CD4-positive, alpha-beta T cell (primary cell): ENCODE data around the gene REV3L. TPM values are rescaled to one million over a fixed set of nuclear protein-coding genes. Genes with fewer than 3 reads are reported as not detected.
"Not testable (repeated sequence)": the region's sequence is repeated elsewhere in the genome, so short reads cannot be mapped to it uniquely, and the experiment has no call there.

Experiments used
- ATAC-seq: fragments of 200-7000 bp; cut with Tn5 transposase; one replicate; pipeline ENCODE4 v1.10.0; 2022; ENCODE audit warnings: mild to moderate bottlenecking; ENCODE audit not compliant: poor library complexity
- CTCF ChIA-PET: fragments of 350-600 bp; sonication (Branson Sonifier 250); formaldehyde crosslinking; loops from one replicate; lab custom pipeline; 2021; ENCODE audit warnings: antibody characterized with exemption, inconsistent platforms; lab: Charles Lee
- POLR2A ChIA-PET: fragments of 350-600 bp; sonication (Branson Sonifier 250); formaldehyde crosslinking; loops from one replicate; lab custom pipeline; 2021; ENCODE audit warnings: antibody characterized with exemption, inconsistent platforms; lab: Charles Lee
- DNase-seq, 14 experiments: peaks; one replicate each; pipeline ENCODE4 v3.0.0-alpha.2; 2013 to 2020; ENCODE audit warnings: mixed read lengths in 2 of 14
- H3K27ac ChIP-seq, 2 donors: one replicate each; pipeline versions ENCODE4 v1.5.1 to v1.7.0; 2013; ENCODE audit warnings: low read length in 2 of 2, low read depth in 1 of 2, mild to moderate bottlenecking in 1 of 2
- H3K27me3 ChIP-seq, 2 experiments: 1 replicate in 1 of 2; 2 replicates in 1 of 2; pipeline versions ENCODE4 v1.6.1 to v1.7.0; 2013; ENCODE audit warnings: low read length in 2 of 2, control low read depth in 1 of 2, mild to moderate bottlenecking in 1 of 2, moderate library complexity in 1 of 2; ENCODE audit not compliant: insufficient read depth in 2 of 2, control insufficient read depth in 1 of 2
- H3K36me3 ChIP-seq: one replicate; pipeline ENCODE4 v1.6.1; 2013; ENCODE audit warnings: low read length, control low read depth; ENCODE audit not compliant: insufficient read depth
- H3K4me1 ChIP-seq: one replicate; pipeline ENCODE4 v1.6.1; 2013; ENCODE audit warnings: low read length, control low read depth; ENCODE audit not compliant: insufficient read depth
- H3K4me3 ChIP-seq: one replicate; pipeline ENCODE4 v1.5.1; 2013; ENCODE audit warnings: mild to moderate bottlenecking, low read length, moderate library complexity
- H3K9me3 ChIP-seq, 2 experiments: 1 replicate in 1 of 2; 2 replicates in 1 of 2; pipeline versions ENCODE4 v1.6.1 to v1.7.0; 2013; ENCODE audit warnings: low read length in 2 of 2, mild to moderate bottlenecking in 2 of 2, control low read depth in 1 of 2, moderate library complexity in 1 of 2; ENCODE audit not compliant: control insufficient read depth in 1 of 2, insufficient read depth in 1 of 2
- H3K27ac Mint-ChIP-seq: one replicate; pipeline ENCODE4 v1.8.0; 2020; ENCODE audit warnings: mixed read lengths
- H3K27me3 Mint-ChIP-seq: one replicate; pipeline ENCODE4 v1.8.0; 2021; ENCODE audit warnings: mixed read lengths
- H3K36me3 Mint-ChIP-seq: one replicate; pipeline ENCODE4 v1.8.0; 2021; ENCODE audit warnings: low read depth, mixed read lengths
- H3K4me1 Mint-ChIP-seq: one replicate; pipeline ENCODE4 v1.8.0; 2021; ENCODE audit warnings: low read depth, mixed read lengths
- H3K4me3 Mint-ChIP-seq: one replicate; pipeline ENCODE4 v1.8.0; 2020; ENCODE audit warnings: mild to moderate bottlenecking, mixed read lengths
- H3K9me3 Mint-ChIP-seq: one replicate; pipeline ENCODE4 v1.8.0; 2020; ENCODE audit warnings: mixed read lengths
- intact Hi-C, 2 experiments: fragments of 100-400 bp; cut with DNase I in 1 of 2; cut with micrococcal nuclease in 1 of 2; formaldehyde crosslinking; loops; one replicate each; pipeline versions ENCODE4 v1.15.1 to v1.9.0; 2023 to 2025; cut with DNase I, micrococcal nuclease
- total RNA-seq, 174 experiments: library from RNA in 2 of 174; stranded (reverse) in 2 of 174; gene quantifications; one replicate each; pipeline ENCODE4 v1.2.3 and lab custom pipeline; 2021 to 2026
- TF ChIP-seq, protein P1 (sequence below): fragments of 200-600 bp; IDR thresholded peaks from one replicate; pipeline ENCODE4 v1.8.0; 2022; ENCODE audit warnings: antibody characterized with exemption, mild to moderate bottlenecking

REV3L gene
- total RNA-seq, 2 experiments from 2014 or later = 17.0 to 20.6 TPM

- H3K27ac Mint-ChIP-seq = no peak overlapping the region
Observed at GRCh38 chr6:111326563-111326962, 156.5 kb downstream of the REV3L start.

GRCh38 chr6:111322145-111322544 lies 160.9 kb downstream of the REV3L start:
- H3K9me3 Mint-ChIP-seq = no peaks in the 10 kb centered on the region
- DNase-seq (no peak), ATAC-seq (no peak)
- ChIA-PET CTCF (no interaction called here), POLR2A (no interaction called here)
- no peaks in the 10 kb centered on the region for H3K9me3 ChIP-seq
- no peaks in the 10 kb centered on the region for H3K27me3 Mint-ChIP-seq
- H3K27me3 ChIP-seq = no peaks in the 10 kb centered on the region
- no peaks in the 10 kb centered on the region for H3K4me1 ChIP-seq
- H3K36me3 Mint-ChIP-seq = peaks cover 72% of the 10 kb centered on the region
- H3K36me3 ChIP-seq = peaks cover 25% of the 10 kb centered on the region
- H3K4me1 Mint-ChIP-seq = no peaks in the 10 kb centered on the region
- intact Hi-C loops = no loop called here
- H3K27ac ChIP-seq = no peak overlapping the region
- TF ChIP-seq, protein P1, sequence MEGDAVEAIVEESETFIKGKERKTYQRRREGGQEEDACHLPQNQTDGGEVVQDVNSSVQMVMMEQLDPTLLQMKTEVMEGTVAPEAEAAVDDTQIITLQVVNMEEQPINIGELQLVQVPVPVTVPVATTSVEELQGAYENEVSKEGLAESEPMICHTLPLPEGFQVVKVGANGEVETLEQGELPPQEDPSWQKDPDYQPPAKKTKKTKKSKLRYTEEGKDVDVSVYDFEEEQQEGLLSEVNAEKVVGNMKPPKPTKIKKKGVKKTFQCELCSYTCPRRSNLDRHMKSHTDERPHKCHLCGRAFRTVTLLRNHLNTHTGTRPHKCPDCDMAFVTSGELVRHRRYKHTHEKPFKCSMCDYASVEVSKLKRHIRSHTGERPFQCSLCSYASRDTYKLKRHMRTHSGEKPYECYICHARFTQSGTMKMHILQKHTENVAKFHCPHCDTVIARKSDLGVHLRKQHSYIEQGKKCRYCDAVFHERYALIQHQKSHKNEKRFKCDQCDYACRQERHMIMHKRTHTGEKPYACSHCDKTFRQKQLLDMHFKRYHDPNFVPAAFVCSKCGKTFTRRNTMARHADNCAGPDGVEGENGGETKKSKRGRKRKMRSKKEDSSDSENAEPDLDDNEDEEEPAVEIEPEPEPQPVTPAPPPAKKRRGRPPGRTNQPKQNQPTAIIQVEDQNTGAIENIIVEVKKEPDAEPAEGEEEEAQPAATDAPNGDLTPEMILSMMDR = no peak
- no peak overlapping the region for H3K27ac Mint-ChIP-seq
- no peak overlapping the region for H3K4me3 ChIP-seq
- H3K4me3 Mint-ChIP-seq = no peak overlapping the region

More at GRCh38 chr6:111326563-111326962, 156.5 kb downstream of the REV3L start:
- no peak overlapping the region for H3K4me3 Mint-ChIP-seq
- no peaks in the 10 kb centered on the region for H3K9me3 Mint-ChIP-seq
- ATAC-seq = no peak
- H3K4me1 ChIP-seq = no peaks in the 10 kb centered on the region
- intact Hi-C loops = no loop called here
- H3K27me3 ChIP-seq = no peaks in the 10 kb centered on the region
- no peak for DNase-seq
- TF ChIP-seq, protein P1 = no peak
- no peaks in the 10 kb centered on the region for H3K4me1 Mint-ChIP-seq
- H3K36me3 ChIP-seq = peaks cover 35% of the 10 kb centered on the region
- no peak overlapping the region for H3K27ac ChIP-seq
- peaks cover 76% of the 10 kb centered on the region for H3K36me3 Mint-ChIP-seq
- H3K9me3 ChIP-seq = no peaks in the 10 kb centered on the region
- ChIA-PET POLR2A (no interaction called here), CTCF (no interaction called here)
- H3K27me3 Mint-ChIP-seq = no peaks in the 10 kb centered on the region
- no peak overlapping the region for H3K4me3 ChIP-seq

DNA sequence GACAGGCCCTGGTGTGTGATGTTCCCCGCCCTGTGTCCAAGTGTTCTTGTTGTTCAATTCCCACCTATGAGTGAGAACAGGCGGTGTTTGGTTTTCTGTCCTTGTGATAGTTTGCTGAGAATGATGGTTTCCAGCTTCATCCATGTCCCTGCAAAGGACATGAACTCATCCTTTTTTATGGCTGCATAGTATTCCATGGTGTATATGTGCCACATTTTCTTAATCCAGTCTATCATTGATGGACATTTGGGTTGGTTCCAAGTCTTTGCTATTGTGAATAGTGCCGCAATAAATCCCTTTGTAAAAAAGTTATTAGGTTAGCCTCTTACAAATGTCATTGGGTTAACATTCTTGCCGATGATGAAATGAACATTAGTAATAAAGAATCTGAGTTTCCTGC lies 175.1 kb downstream of the REV3L start:
- H3K27ac ChIP-seq, intact Hi-C loops, POLR2A ChIA-PET, CTCF ChIA-PET, H3K27ac Mint-ChIP-seq, H3K4me1 ChIP-seq, H3K27me3 Mint-ChIP-seq, DNase-seq, H3K27me3 ChIP-seq, ATAC-seq, H3K4me3 ChIP-seq, H3K4me1 Mint-ChIP-seq, H3K9me3 Mint-ChIP-seq, H3K4me3 Mint-ChIP-seq, H3K9me3 ChIP-seq: not testable (repeated sequence)
- H3K36me3 Mint-ChIP-seq = peaks cover 77% of the 10 kb centered on the region
- H3K36me3 ChIP-seq = peaks cover 50% of the 10 kb centered on the region

- POLR2A ChIA-PET = no interaction called here
Observed at GRCh38 chr6:111307275-111307858, 175.7 kb downstream of the REV3L start.

More at GRCh38 chr6:111307275-111307858, 175.7 kb downstream of the REV3L start:
- Mint-ChIP-seq H3K27me3 (no peaks in the 10 kb centered on the region), H3K27ac (no peak overlapping the region), H3K9me3 (peaks cover 3% of the 10 kb centered on the region), H3K4me3 (no peak overlapping the region), H3K36me3 (peaks cover 78% of the 10 kb centered on the region), H3K4me1 (no peaks in the 10 kb centered on the region)
- Histone ChIP-seq H3K36me3 (peaks cover 50% of the 10 kb centered on the region), H3K4me3 (no peak overlapping the region), H3K27me3 (no peaks in the 10 kb centered on the region), H3K27ac (no peak overlapping the region), H3K9me3 (peaks cover 0 to 5% of the 10 kb centered on the region in 2 experiments), H3K4me1 (no peaks in the 10 kb centered on the region)
- TF ChIP-seq, protein P1 = no peak
- ATAC-seq (no peak), DNase-seq (no peak)
- intact Hi-C loops = no loop called here
- CTCF ChIA-PET = no interaction called here
